GM06990 (cell line): ENCODE data around the gene SLC6A18.

ENCODE experiments used
- DNase-seq: peaks from one replicate; pipeline ENCODE4 v3.0.0-alpha.2; 2011; ENCODE audit not compliant: insufficient read length; ENCODE audit errors: extremely low read depth
- H3K27me3 ChIP-seq: replicated peaks from 2 replicates; pipeline ENCODE4 v1.6.0; 2011; ENCODE audit warnings: low read length; ENCODE audit not compliant: control insufficient read depth, insufficient read depth
- H3K36me3 ChIP-seq: 2 replicates; pipeline ENCODE4 v1.5.1; 2011; ENCODE audit warnings: low read length; ENCODE audit not compliant: control insufficient read depth, insufficient read depth
- H3K4me3 ChIP-seq: replicated peaks from 2 replicates; pipeline ENCODE4 v1.5.1; 2011; ENCODE audit warnings: low read depth, mild to moderate bottlenecking, control low read depth, low read length
- TF ChIP-seq, protein P1 (sequence below): IDR thresholded peaks from 2 replicates; pipeline ENCODE4 v1.5.1; 2011; ENCODE audit warnings: low read length, control low read depth, mild to moderate bottlenecking, inconsistent platforms; ENCODE audit not compliant: insufficient read depth, poor library complexity, severe bottlenecking

The SLC6A18 gene

GRCh38 chr5:1220831-1221230 lies 4.3 kb upstream of the SLC6A18 start:
- DNase-seq, result no peak
- Histone ChIP-seq H3K4me3 (no peak overlapping the region), H3K27me3 (no peaks in the 10 kb centered on the region; the same call in 1 of the 2 replicates), H3K36me3 (no peaks in the 10 kb centered on the region)
- TF ChIP-seq, protein P1, sequence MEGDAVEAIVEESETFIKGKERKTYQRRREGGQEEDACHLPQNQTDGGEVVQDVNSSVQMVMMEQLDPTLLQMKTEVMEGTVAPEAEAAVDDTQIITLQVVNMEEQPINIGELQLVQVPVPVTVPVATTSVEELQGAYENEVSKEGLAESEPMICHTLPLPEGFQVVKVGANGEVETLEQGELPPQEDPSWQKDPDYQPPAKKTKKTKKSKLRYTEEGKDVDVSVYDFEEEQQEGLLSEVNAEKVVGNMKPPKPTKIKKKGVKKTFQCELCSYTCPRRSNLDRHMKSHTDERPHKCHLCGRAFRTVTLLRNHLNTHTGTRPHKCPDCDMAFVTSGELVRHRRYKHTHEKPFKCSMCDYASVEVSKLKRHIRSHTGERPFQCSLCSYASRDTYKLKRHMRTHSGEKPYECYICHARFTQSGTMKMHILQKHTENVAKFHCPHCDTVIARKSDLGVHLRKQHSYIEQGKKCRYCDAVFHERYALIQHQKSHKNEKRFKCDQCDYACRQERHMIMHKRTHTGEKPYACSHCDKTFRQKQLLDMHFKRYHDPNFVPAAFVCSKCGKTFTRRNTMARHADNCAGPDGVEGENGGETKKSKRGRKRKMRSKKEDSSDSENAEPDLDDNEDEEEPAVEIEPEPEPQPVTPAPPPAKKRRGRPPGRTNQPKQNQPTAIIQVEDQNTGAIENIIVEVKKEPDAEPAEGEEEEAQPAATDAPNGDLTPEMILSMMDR, result no peak

GRCh38 chr5:1221721-1222120 lies 3.5 kb upstream of the SLC6A18 start:
- H3K36me3 ChIP-seq, result no peaks in the 10 kb centered on the region
- no peak overlapping the region for H3K4me3 ChIP-seq
- TF ChIP-seq, protein P1, result no peak
- DNase-seq, result no peak
- H3K27me3 ChIP-seq, result no peaks in the 10 kb centered on the region; the same call in 1 of the 2 replicates

DNA sequence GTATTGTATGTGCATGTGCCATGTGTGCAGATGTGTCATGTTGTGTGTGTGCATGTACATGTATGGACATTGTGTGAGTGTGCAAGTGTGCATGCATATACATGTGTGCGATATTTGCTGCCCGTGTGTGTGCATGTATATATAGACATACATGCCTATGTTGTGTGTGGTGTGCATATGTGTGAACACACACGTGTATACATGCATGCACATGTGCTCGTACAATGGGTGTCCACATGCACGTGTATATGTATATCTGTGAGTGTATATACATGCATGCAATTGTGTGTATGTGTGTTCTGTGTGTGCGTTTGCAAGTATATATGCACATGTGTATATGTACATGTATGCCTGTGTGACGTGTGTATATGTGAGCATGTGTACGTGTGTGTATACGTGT lies 3.0 kb upstream of the SLC6A18 start:
- Histone ChIP-seq H3K36me3 (no peaks in the 10 kb centered on the region), H3K4me3 (no peak overlapping the region), H3K27me3 (no peaks in the 10 kb centered on the region; the same call in 1 of the 2 replicates)
- TF ChIP-seq, protein P1, result no peak
- DNase-seq, result no peak

DNA sequence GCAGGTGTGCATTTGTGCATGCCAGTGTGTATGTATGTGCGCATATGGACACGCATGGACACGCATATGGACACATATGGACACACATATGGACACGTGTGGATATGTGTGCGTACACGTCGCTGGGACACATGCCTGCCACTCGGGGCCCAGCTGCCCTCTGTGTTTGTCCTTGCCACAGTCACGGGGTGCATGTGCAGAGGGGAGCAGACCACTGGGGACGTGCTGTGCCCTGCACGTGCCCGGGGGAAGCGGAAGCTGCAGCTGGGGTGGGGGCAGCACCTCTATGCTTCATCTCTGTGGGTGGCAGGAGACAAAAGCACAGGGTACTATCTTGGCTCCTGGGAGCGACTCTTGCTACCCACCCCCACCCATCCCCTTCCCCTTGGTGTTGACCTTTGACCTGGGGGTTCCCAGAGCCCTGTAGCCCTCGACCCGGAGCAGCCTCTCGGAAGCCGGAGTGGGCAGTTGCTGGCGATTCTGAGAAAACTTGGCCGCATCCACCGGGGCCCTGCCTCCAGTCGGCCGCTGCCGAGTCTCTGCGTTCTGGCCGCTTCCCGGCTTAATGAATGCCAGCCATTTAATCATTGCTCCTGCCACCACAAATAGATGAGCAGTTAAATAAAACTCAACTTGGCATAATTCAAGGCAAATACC lies 2.4 kb upstream of the SLC6A18 start:
- H3K36me3 ChIP-seq, result no peaks in the 10 kb centered on the region
- no peaks in the 10 kb centered on the region; the same call in 1 of the 2 replicates for H3K27me3 ChIP-seq
- TF ChIP-seq, protein P1, result no peak
- no peak overlapping the region for H3K4me3 ChIP-seq
- DNase-seq, result no peak

DNA sequence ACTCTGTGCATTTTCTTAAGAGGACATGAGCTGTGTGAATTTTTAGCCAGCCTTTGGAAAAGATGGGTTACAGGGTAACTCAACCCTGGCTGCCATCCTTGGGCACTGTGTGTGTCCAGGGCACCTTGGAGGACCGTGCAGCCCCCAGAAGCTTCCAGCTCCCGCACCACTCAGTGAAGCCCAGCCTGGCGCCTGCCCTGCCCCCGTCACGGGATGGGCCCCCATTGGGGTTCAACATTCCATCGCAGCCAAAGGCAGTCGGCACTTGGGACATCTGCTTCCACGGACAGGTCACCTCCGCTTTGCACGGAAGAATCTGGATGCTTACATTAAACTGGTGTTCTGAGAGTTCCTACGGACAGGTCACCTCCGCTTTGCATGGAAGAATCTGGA lies 1.9 kb upstream of the SLC6A18 start:
- DNase-seq, result no peak
- Histone ChIP-seq H3K4me3 (no peak overlapping the region), H3K36me3 (no peaks in the 10 kb centered on the region), H3K27me3 (no peaks in the 10 kb centered on the region; the same call in 1 of the 2 replicates)
- TF ChIP-seq, protein P1, result no peak
